PFSK-1 (cell line): ENCODE results near the gene USE1.

Experiments used
- POLR2AphosphoS5 ChIP-seq: IDR thresholded peaks from 2 replicates; pipeline ENCODE4 v1.6.1; 2012; ENCODE audit warnings: low read depth, mild to moderate bottlenecking, control low read depth, low read length, moderate library complexity
- REST ChIP-seq, 2 experiments: IDR thresholded peaks; 2 replicates each; pipeline versions ENCODE4 v1.6.1 to v1.8.0; 2011 to 2012; ENCODE audit warnings: low read depth in 2 of 2, low read length in 2 of 2, control low read depth in 1 of 2, inconsistent platforms in 1 of 2, mild to moderate bottlenecking in 1 of 2, moderate library complexity in 1 of 2; ENCODE audit not compliant: insufficient read depth in 1 of 2

GRCh38 chr19:17259934-17260333 lies 44.8 kb downstream of the USE1 start:
- TF ChIP-seq POLR2AphosphoS5 (no peak), REST (IDR thresholded peaks at IDR 0.05; ENCODE audit: insufficient read depth in 1 of 2, low read depth in 2 of 2, low read length in 2 of 2) (no peak)
